B cell (primary cell): ENCODE data around the gene UBE2M. TPM values are rescaled to one million over a fixed set of nuclear protein-coding genes. Genes with fewer than 3 reads are reported as not detected.

Source experiments
- ATAC-seq: fragments of 200-7000 bp; cut with Tn5 transposase; one replicate; pipeline ENCODE4 v1.10.0; 2021; ENCODE audit warnings: low read depth, mild to moderate bottlenecking, moderate number of reproducible peaks, moderate library complexity
- CTCF ChIA-PET: fragments of 350-600 bp; sonication (Branson Sonifier 250); formaldehyde crosslinking; loops from one replicate; lab custom pipeline; 2021; ENCODE audit warnings: antibody characterized with exemption, inconsistent platforms; lab: Charles Lee
- POLR2A ChIA-PET: fragments of 350-600 bp; sonication (Branson Sonifier 250); formaldehyde crosslinking; loops from one replicate; lab custom pipeline; 2021; ENCODE audit warnings: antibody characterized with exemption; lab: Charles Lee
- DNase-seq: peaks from one replicate; pipeline ENCODE4 v3.0.0; 2013
- H2AFZ ChIP-seq: 2 replicates; pipeline ENCODE4 v1.6.1; 2012; ENCODE audit warnings: mild to moderate bottlenecking, low read depth, low read length; ENCODE audit not compliant: insufficient read depth, poor library complexity, severe bottlenecking
- H3K27ac ChIP-seq, 2 donors: 1 replicate in 1 of 2; 2 replicates in 1 of 2; pipeline ENCODE4 v1.5.1; 2012 to 2013; ENCODE audit warnings: low read length in 2 of 2, mild to moderate bottlenecking in 2 of 2, moderate library complexity in 1 of 2
- H3K27me3 ChIP-seq, 4 experiments: fragments of 200-600 bp in 1 of 4; sonication (generic) in 1 of 4; replicated peaks in 1 of 4; 1 replicate in 2 of 4; 2 replicates in 2 of 4; pipeline versions ENCODE4 v1.6.1 to v1.7.0; 2013 to 2016; ENCODE audit warnings: low read length in 3 of 4, mild to moderate bottlenecking in 2 of 4, mixed read lengths in 1 of 4, moderate library complexity in 1 of 4; ENCODE audit not compliant: insufficient read depth in 4 of 4, control insufficient read depth in 3 of 4; ENCODE audit errors: control extremely low read depth in 1 of 4
- H3K36me3 ChIP-seq, 2 experiments: replicated peaks in 1 of 2; 1 replicate in 1 of 2; 2 replicates in 1 of 2; pipeline versions ENCODE4 v1.6.1 to v1.7.1; 2013; ENCODE audit warnings: low read length in 1 of 2; ENCODE audit not compliant: insufficient read depth in 2 of 2, control insufficient read depth in 1 of 2; ENCODE audit errors: control extremely low read depth in 1 of 2, extremely low read depth in 1 of 2
- H3K4me1 ChIP-seq, 2 donors: fragments of 200-600 bp in 1 of 2; sonication (generic) in 1 of 2; 1 replicate in 1 of 2; 2 replicates in 1 of 2; pipeline versions ENCODE4 v1.5.1 to v1.6.1; 2013 to 2017; ENCODE audit warnings: low read length in 2 of 2; ENCODE audit not compliant: control insufficient read depth in 2 of 2, insufficient read depth in 2 of 2
- H3K4me2 ChIP-seq: replicated peaks from 2 replicates; pipeline ENCODE3; 2012; ENCODE audit warnings: mild to moderate bottlenecking, low read depth, low read length; ENCODE audit not compliant: poor library complexity, severe bottlenecking
- H3K4me3 ChIP-seq, 5 experiments: fragments of 200-600 bp in 1 of 5; sonication (generic) in 1 of 5; 1 replicate in 3 of 5; 2 replicates in 2 of 5; pipeline versions ENCODE4 v1.5.1 to v1.7.0; 2011 to 2016; ENCODE audit warnings: low read length in 4 of 5, mild to moderate bottlenecking in 4 of 5, low read depth in 2 of 5, control low read depth in 1 of 5, moderate library complexity in 1 of 5; ENCODE audit not compliant: insufficient read depth in 1 of 5; ENCODE audit errors: control extremely low read depth in 1 of 5, extremely low read depth in 1 of 5
- H3K79me2 ChIP-seq: fragments of 200-600 bp; sonication (generic); one replicate; pipeline ENCODE4 v1.6.0; 2016; ENCODE audit warnings: low read length; ENCODE audit not compliant: control insufficient read depth, insufficient read depth
- H3K9ac ChIP-seq: fragments of 200-600 bp; sonication (generic); 2 replicates; pipeline ENCODE4 v1.6.1; 2017; ENCODE audit warnings: mild to moderate bottlenecking, low read length, moderate library complexity
- H3K9me3 ChIP-seq, 3 donors: one replicate each; pipeline versions ENCODE4 v1.6.1 to v1.7.1; 2013; ENCODE audit warnings: low read length in 2 of 3; ENCODE audit not compliant: control insufficient read depth in 2 of 3, insufficient read depth in 1 of 3; ENCODE audit errors: control extremely low read depth in 1 of 3
- H4K20me1 ChIP-seq: 2 replicates; pipeline ENCODE4 v1.6.0; 2012; ENCODE audit warnings: mild to moderate bottlenecking, low read length; ENCODE audit not compliant: insufficient read depth, control insufficient read depth, poor library complexity, severe bottlenecking
- H3K27ac Mint-ChIP-seq: one replicate; pipeline ENCODE4 v1.8.0; 2021; ENCODE audit warnings: mixed read lengths
- H3K27me3 Mint-ChIP-seq: one replicate; pipeline ENCODE4 v1.8.0; 2021; ENCODE audit warnings: mixed read lengths
- H3K4me1 Mint-ChIP-seq: one replicate; pipeline ENCODE4 v1.8.0; 2021; ENCODE audit warnings: mixed read lengths
- H3K4me3 Mint-ChIP-seq: one replicate; pipeline ENCODE4 v1.8.0; 2021; ENCODE audit warnings: mixed read lengths
- H3K9me3 Mint-ChIP-seq: one replicate; pipeline ENCODE4 v1.8.0; 2022; ENCODE audit warnings: mixed read lengths; ENCODE audit not compliant: insufficient read depth
- EZH2 ChIP-seq: IDR thresholded peaks from 2 replicates; pipeline ENCODE4 v1.6.1; 2012; ENCODE audit warnings: borderline replicate concordance, low read depth, mild to moderate bottlenecking, moderate library complexity, low read length; ENCODE audit not compliant: insufficient read depth, poor library complexity, severe bottlenecking
- WGBS: methylation state at CpG from one replicate; pipeline ENCODE4 v1.1.5; 2013; ENCODE audit warnings: missing lambda C conversion rate; ENCODE audit not compliant: insufficient coverage; 5-methylcytosine and 5-hydroxymethylcytosine counted together
- intact Hi-C: fragments of 100-400 bp; cut with micrococcal nuclease; formaldehyde crosslinking; loops from one replicate; pipeline ENCODE4 v1.10.0; 2022
- polyA plus RNA-seq: library from polyadenylated mRNA; depleted of rRNA; stranded (reverse); fragments of >200 nt; gene quantifications from 2 replicates; pipeline ENCODE4 v1.2.3, GENCODE V29; 2012
- total RNA-seq, 2 donors: library from RNA; stranded (reverse); fragments of 120-200 nt in 1 of 2; gene quantifications; 1 replicate in 1 of 2; 2 replicates in 1 of 2; pipeline versions ENCODE4 v1.2.3 to v1.2.4, GENCODE V29; 2013 to 2022
- TF ChIP-seq, protein P1 (sequence below): fragments of 200-600 bp; IDR thresholded peaks from one replicate; pipeline ENCODE4 v1.8.0; 2022; ENCODE audit warnings: antibody characterized with exemption, mild to moderate bottlenecking

The UBE2M gene
- total and polyA plus RNA-seq, 2 donors (not counting 1 experiment from before 2014, with no cell fraction given) = 62.5 to 66.1 TPM

DNA sequence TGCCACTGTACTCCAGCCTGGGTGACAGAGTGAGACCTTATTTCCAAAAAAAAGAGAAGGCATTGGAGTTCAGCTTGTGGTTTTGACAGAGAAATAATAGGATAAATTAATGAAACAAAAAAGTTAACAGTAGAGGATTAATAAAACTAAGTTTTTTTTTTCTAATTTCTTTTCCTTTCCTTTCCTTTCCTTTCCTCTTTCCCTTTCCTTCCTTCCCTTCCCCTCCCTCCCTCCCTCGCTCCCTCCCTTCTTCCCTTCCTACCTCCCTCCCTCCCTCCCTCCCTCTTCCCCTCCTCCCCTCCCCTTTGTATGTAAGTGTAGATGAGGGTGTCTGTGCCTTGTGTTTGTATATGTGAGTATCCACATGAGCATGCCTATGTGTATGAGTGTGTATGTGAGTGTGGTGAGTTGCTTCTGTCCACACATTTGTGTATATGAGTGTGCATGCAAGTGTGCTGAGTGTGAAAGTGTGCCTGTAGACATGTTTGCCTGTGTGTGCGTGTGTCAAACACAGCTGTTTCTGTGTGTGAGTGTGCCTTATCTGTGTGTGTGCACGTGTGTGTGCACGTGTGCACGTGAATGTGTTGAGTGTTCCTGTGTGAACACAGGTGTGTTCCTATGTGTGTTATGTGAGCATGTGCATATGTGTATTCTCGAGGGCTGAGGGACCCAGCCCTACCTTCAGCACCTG, 27.2 kb upstream of the UBE2M start:
- ChIA-PET CTCF (interaction anchor here (0.6 kb wide), 1 partner anchor 65 kb away, joined by 3 read pairs; the partner anchor contains the start of gene ZBTB45), POLR2A (no interaction called here)
- Histone ChIP-seq H3K4me3 (no peak overlapping the region), H3K4me2 (no peak overlapping the region), H2AFZ (no peak overlapping the region), H3K9ac (no peak overlapping the region), H3K36me3 (peaks cover 0 to 13% of the 10 kb centered on the region in 2 experiments), H4K20me1 (no peaks in the 10 kb centered on the region), H3K27me3 (no peaks in the 10 kb centered on the region), H3K4me1 (peaks cover 0 to 6% of the 10 kb centered on the region in 2 donors), H3K79me2 (peaks cover 5% of the 10 kb centered on the region), H3K9me3 (peaks cover 0 to 7% (median 0%) of the 10 kb centered on the region in 3 donors), H3K27ac (no peak overlapping the region)
- no peak for TF ChIP-seq EZH2
- TF ChIP-seq, protein P1, sequence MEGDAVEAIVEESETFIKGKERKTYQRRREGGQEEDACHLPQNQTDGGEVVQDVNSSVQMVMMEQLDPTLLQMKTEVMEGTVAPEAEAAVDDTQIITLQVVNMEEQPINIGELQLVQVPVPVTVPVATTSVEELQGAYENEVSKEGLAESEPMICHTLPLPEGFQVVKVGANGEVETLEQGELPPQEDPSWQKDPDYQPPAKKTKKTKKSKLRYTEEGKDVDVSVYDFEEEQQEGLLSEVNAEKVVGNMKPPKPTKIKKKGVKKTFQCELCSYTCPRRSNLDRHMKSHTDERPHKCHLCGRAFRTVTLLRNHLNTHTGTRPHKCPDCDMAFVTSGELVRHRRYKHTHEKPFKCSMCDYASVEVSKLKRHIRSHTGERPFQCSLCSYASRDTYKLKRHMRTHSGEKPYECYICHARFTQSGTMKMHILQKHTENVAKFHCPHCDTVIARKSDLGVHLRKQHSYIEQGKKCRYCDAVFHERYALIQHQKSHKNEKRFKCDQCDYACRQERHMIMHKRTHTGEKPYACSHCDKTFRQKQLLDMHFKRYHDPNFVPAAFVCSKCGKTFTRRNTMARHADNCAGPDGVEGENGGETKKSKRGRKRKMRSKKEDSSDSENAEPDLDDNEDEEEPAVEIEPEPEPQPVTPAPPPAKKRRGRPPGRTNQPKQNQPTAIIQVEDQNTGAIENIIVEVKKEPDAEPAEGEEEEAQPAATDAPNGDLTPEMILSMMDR = no peak
- intact Hi-C loops = no loop called here
- H3K27me3 Mint-ChIP-seq = no peaks in the 10 kb centered on the region
- no peak for ATAC-seq
- WGBS = 100% methylated on average over 1 of the region's 6 CpGs
- no peak overlapping the region for H3K27ac Mint-ChIP-seq
- no peaks in the 10 kb centered on the region for H3K9me3 Mint-ChIP-seq
- no peak overlapping the region for H3K4me3 Mint-ChIP-seq
- no peak for DNase-seq
- H3K4me1 Mint-ChIP-seq = peaks cover 7% of the 10 kb centered on the region
